Ureter (tissue), 1 donor: ENCODE measurements around the gene CENATAC. TPM values are rescaled to one million over a fixed set of nuclear protein-coding genes. Genes with fewer than 3 reads are reported as not detected.
"Not testable (repeated sequence)": the region's sequence is repeated elsewhere in the genome, so short reads cannot be mapped to it uniquely, and the experiment has no call there.

Source experiments
- DNase-seq: peaks from one replicate; pipeline ENCODE4 v3.0.0-alpha.2; 2020; ENCODE audit warnings: low spot score
- total RNA-seq: library from RNA; stranded (reverse); gene quantifications from one replicate; pipeline ENCODE4 v1.2.4, GENCODE V29; 2023
- donor health status: DM: yes; HTN: yes; CAD: no.

CENATAC gene
- total RNA-seq, 1 donor from 2014 or later: 51.6 TPM

DNA sequence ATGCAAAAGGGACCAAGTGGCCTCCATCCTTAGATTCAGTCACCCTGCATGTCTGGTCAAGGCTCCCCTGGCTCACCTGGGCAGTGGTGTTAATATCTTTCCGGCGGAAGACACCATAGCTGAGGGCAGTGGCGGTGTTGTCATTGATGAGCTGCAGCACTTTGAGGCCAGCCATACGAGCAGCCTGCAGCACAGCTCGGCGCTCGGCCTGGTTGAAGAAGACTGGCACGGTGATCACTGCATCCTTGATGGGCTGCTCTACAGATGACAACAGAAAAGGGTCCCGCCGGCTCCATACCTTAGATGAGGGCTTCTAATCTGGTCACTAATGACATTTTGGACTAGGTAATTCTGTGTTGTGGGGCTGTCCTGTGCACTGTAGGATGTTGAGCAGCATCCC is 56.5 kb downstream of the CENATAC start:
- no peak for DNase-seq

- no peak for DNase-seq
Observed at GRCh38 chr11:119055901-119056300, 58.0 kb downstream of the CENATAC start.

DNA sequence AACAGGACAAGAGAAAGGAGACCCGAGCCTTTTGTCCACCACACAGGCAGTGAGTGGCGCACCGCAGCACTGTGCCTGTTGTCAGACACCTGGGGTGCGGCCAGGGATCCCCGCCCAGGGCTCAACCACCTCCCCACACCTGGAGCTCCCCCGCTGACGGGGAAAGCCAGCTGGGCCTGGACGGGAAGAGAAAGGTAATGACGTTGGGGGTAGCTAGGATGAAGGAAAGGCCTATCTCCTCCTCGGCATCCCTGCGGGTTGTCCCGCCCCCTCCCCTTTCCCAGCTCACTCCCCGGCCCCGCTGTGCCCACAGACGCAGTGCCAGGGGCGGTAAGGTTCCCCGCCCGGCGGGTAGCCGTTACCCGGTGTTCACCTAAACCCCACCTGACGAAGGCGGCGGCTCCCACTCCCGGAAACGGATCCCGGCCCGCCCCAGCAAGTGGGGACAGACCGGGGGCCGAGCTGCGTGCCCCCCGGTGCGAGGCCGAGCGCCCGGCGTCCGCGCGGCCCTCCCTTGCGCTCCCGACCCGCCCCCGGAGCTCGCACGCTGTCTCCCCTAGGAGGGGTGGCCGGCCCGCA is 58.6 kb downstream of the CENATAC start:
- DNase-seq: peak; percentile 54

- peak; percentile 98 for DNase-seq
Observed at GRCh38 chr11:119057000-119057769, 59.2 kb downstream of the CENATAC start, which contains the start of gene HYOU1. Gene HYOU1, minus strand, starts transcription at chr11:119057205. Its CDS starts 1,045 bp downstream, at chr11:119056160.

DNA sequence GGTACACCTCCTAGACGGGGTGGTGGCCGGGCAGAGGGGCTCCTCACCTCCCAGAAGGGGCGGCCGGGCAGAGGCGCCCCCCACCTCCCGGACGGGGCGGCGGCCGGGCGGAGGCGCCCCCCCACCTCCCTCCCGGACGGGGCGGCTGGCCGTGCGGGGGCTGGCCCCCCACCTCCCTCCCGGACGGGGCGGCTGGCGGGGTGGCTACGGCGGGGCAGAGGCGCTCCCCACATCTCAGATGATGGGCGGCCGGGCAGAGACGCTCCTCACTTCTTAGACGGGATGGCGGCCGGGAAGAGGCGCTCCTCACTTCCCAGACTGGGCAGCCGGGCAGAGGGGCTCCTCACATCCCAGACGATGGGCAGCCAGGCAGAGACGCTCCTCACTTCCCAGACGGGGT is 61.2 kb downstream of the CENATAC start:
- DNase-seq: not testable (repeated sequence)

- DNase-seq: no peak
Observed at GRCh38 chr11:119061256-119061655, 63.3 kb downstream of the CENATAC start.

GRCh38 chr11:119062779-119063178 is 64.8 kb downstream of the CENATAC start:
- DNase-seq: no peak

DNA sequence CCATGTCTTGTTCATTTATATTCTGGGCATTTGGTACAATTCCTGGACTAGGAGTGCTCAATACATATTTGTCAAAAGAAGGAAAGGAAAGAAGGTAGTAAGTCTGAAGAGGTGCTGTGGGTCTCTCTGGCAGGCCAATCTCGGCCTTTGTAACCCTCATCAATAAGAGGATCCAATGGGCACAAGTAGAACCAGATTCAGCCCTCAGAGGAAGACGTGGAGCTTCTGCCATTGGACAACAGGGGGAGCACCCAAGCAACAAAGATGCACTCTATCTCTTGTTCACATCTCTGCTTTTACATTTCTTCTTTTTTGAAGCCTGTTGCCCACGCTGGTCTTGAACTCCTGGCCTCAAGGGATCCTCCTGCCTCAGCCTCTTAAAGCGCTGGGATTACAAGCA is 67.4 kb downstream of the CENATAC start:
- DNase-seq: no peak

Other genes with a start within 250 kb of the CENATAC start
- 174 TPM for gene DDX6, start 207.0 kb upstream of the CENATAC start, total RNA-seq
- not detected for gene CXCR5, start 114.2 kb upstream of the CENATAC start, total RNA-seq
- gene BCL9L, start 72.2 kb upstream of the CENATAC start, total RNA-seq: 87.8 TPM
- 240 TPM for gene UPK2, start 41.8 kb upstream of the CENATAC start, total RNA-seq
- not detected for gene FOXR1, start 26.4 kb upstream of the CENATAC start, total RNA-seq
- gene RPS25, start 20.2 kb downstream of the CENATAC start, total RNA-seq: 1,353 TPM
- 72.4 TPM for gene TRAPPC4, start 20.6 kb downstream of the CENATAC start, total RNA-seq
- gene SLC37A4, start 32.7 kb downstream of the CENATAC start, total RNA-seq: 16.9 TPM
- 162 TPM for gene HYOU1, start 59.1 kb downstream of the CENATAC start, total RNA-seq
- gene VPS11, start 69.7 kb downstream of the CENATAC start, total RNA-seq: 38.6 TPM
- gene HMBS, start 86.7 kb downstream of the CENATAC start, total RNA-seq: 26.4 TPM
- 45.4 TPM for gene DPAGT1, start 103.7 kb downstream of the CENATAC start, total RNA-seq
- gene C2CD2L, start 109.2 kb downstream of the CENATAC start, total RNA-seq: 10.1 TPM
- 28.8 TPM for gene HINFP, start 123.4 kb downstream of the CENATAC start, total RNA-seq
- gene ABCG4, start 150.9 kb downstream of the CENATAC start, total RNA-seq: 0.42 TPM
- 31.5 TPM for gene NLRX1, start 170.6 kb downstream of the CENATAC start, total RNA-seq
- gene NHERF4, start 187.3 kb downstream of the CENATAC start, total RNA-seq: 1.7 TPM
- gene CBL, start 208.2 kb downstream of the CENATAC start, total RNA-seq: 17.9 TPM